H1 (cell line): ENCODE results near the gene MYLK3.

Experiments
- CTCF ChIP-seq, 3 experiments: IDR thresholded peaks; 1 replicate in 2 of 3; 2 replicates in 1 of 3; pipeline versions ENCODE4 v1.5.1 to v1.6.1; 2011; ENCODE audit warnings: low read length in 3 of 3, mild to moderate bottlenecking in 3 of 3, inconsistent platforms in 2 of 3, low read depth in 1 of 3, moderate library complexity in 1 of 3; ENCODE audit not compliant: insufficient read depth in 1 of 3; ENCODE audit errors: control extremely low read depth in 1 of 3
- E2F6 ChIP-seq: IDR thresholded peaks from 2 replicates; pipeline ENCODE4 v1.6.1; 2012; ENCODE audit warnings: inconsistent platforms
- EP300 ChIP-seq, 2 experiments: IDR thresholded peaks; 1 replicate in 1 of 2; 2 replicates in 1 of 2; pipeline ENCODE4 v1.6.1; 2011 to 2012; ENCODE audit warnings: low read depth in 2 of 2, low read length in 2 of 2, mild to moderate bottlenecking in 2 of 2, borderline replicate concordance in 1 of 2, inconsistent platforms in 1 of 2, moderate library complexity in 1 of 2
- FOSL1 ChIP-seq: IDR thresholded peaks from 2 replicates; pipeline ENCODE4 v1.6.1; 2011; ENCODE audit warnings: mild to moderate bottlenecking, low read depth, low read length, moderate library complexity; ENCODE audit not compliant: insufficient read depth
- GABPA ChIP-seq: IDR thresholded peaks from 2 replicates; pipeline ENCODE4 v1.6.1; 2011; ENCODE audit warnings: mild to moderate bottlenecking, low read length, moderate library complexity, borderline replicate concordance; ENCODE audit not compliant: insufficient read depth
- JUND ChIP-seq: IDR thresholded peaks from 2 replicates; pipeline ENCODE4 v1.6.1; 2011; ENCODE audit warnings: mild to moderate bottlenecking, improper control_type of control experiment, low read length
- MAX ChIP-seq: IDR thresholded peaks from 2 replicates; pipeline ENCODE4 v1.6.1; 2012; ENCODE audit warnings: inconsistent platforms
- POLR2A ChIP-seq, 2 experiments: IDR thresholded peaks; 1 replicate in 1 of 2; 2 replicates in 1 of 2; pipeline ENCODE4 v1.6.1; 2011; ENCODE audit warnings: low read depth in 2 of 2, low read length in 2 of 2, mild to moderate bottlenecking in 2 of 2; ENCODE audit errors: control extremely low read depth in 1 of 2
- TBP ChIP-seq: IDR thresholded peaks from 2 replicates; pipeline ENCODE4 v1.6.1; 2011; ENCODE audit warnings: low read depth, low read length, improper control_type of control experiment
- TEAD4 ChIP-seq: IDR thresholded peaks from 2 replicates; pipeline ENCODE4 v1.6.1; 2012; ENCODE audit warnings: low read depth, low read length, inconsistent platforms, mixed read lengths
- ZNF274 ChIP-seq: IDR thresholded peaks from 2 replicates; pipeline ENCODE4 v1.7.0; 2012; ENCODE audit warnings: low read length, borderline replicate concordance; ENCODE audit errors: extremely low read depth

- TF ChIP-seq MAX (no peak), E2F6 (no peak), POLR2A (IDR thresholded peaks at IDR 0.05; ENCODE audit: control extremely low read depth in 1 of 2, low read depth in 2 of 2, low read length in 2 of 2) (no peak), GABPA (no peak), EP300 (IDR thresholded peaks at IDR 0.05; ENCODE audit: borderline replicate concordance in 1 of 2, low read depth in 2 of 2, low read length in 2 of 2) (no peak), JUND (no peak), CTCF (IDR thresholded peaks at IDR 0.05; ENCODE audit: control extremely low read depth in 1 of 3, insufficient read depth in 1 of 3, low read depth in 1 of 3, low read length in 3 of 3) (no peak), ZNF274 (no peak), FOSL1 (no peak), TEAD4 (no peak), TBP (no peak)
Measured at GRCh38 chr16:46691726-46692125, 56.4 kb downstream of the MYLK3 start.
